ENCODE data around the gene RAPGEFL1.
"Not testable (repeated sequence)": the region's sequence is repeated elsewhere in the genome, so short reads cannot be mapped to it uniquely, and the experiment has no call there.

Gene RAPGEFL1

GRCh38 chr17:40213914-40214313, 36.6 kb downstream of the RAPGEFL1 start:
- H3K9me3 ChIP-seq (ENCODE audit: control insufficient read depth, insufficient read depth, low read depth, low read length): not testable (repeated sequence)

GRCh38 chr17:40218006-40218739, 40.9 kb downstream of the RAPGEFL1 start:
- H3K4me1 ChIP-seq (ENCODE audit: control insufficient read depth, insufficient read depth, low read length): no peaks in the 10 kb centered on the region
- H3K27ac ChIP-seq (ENCODE audit: low read depth, low read length): peak overlapping the region; percentile 59; the same call in 1 of the 2 replicates
- H3K4me3 ChIP-seq (ENCODE audit: low read depth, low read length): peak overlapping the region; percentile 74
- H3K27me3 ChIP-seq (ENCODE audit: control insufficient read depth, insufficient read depth, low read length): no peaks in the 10 kb centered on the region
- no peaks in the 10 kb centered on the region for H3K36me3 ChIP-seq (ENCODE audit: control insufficient read depth, insufficient read depth, low read length)
- H3K9ac ChIP-seq (ENCODE audit: low read length): no peak overlapping the region
- no peaks in the 10 kb centered on the region for H3K9me3 ChIP-seq (ENCODE audit: control insufficient read depth, insufficient read depth, low read depth, low read length)

More at GRCh38 chr17:40213914-40214313, 36.6 kb downstream of the RAPGEFL1 start:
- not testable (repeated sequence) for H3K4me1 ChIP-seq (ENCODE audit: control insufficient read depth, insufficient read depth, low read length); H3K4me3 ChIP-seq (ENCODE audit: low read depth, low read length); H3K36me3 ChIP-seq (ENCODE audit: control insufficient read depth, insufficient read depth, low read length); H3K27me3 ChIP-seq (ENCODE audit: control insufficient read depth, insufficient read depth, low read length); H3K27ac ChIP-seq (ENCODE audit: low read depth, low read length); H3K9ac ChIP-seq (ENCODE audit: low read length)

- no peaks in the 10 kb centered on the region for H3K4me1 ChIP-seq (ENCODE audit: control insufficient read depth, insufficient read depth, low read length)
- H3K9ac ChIP-seq (ENCODE audit: low read length): peak within 1 kb of the TSS; percentile 73
- peak within 1 kb of the TSS; percentile 74 for H3K4me3 ChIP-seq (ENCODE audit: low read depth, low read length)
- no peaks in the 10 kb centered on the region for H3K9me3 ChIP-seq (ENCODE audit: control insufficient read depth, insufficient read depth, low read depth, low read length)
- no peaks in the 10 kb centered on the region for H3K36me3 ChIP-seq (ENCODE audit: control insufficient read depth, insufficient read depth, low read length)
- H3K27me3 ChIP-seq (ENCODE audit: control insufficient read depth, insufficient read depth, low read length): no peaks in the 10 kb centered on the region
- H3K27ac ChIP-seq (ENCODE audit: low read depth, low read length): peak within 1 kb of the TSS; percentile 59
These were observed 41.7 kb downstream of the RAPGEFL1 start, which contains the start of gene WIPF2 for GRCh38 chr17:40218740-40219593. TSS of gene WIPF2 (plus strand) at chr17:40219304. CDS start at chr17:40256460, 37,156 bp downstream.

GRCh38 chr17:40219594-40220338, 42.5 kb downstream of the RAPGEFL1 start:
- Histone ChIP-seq H3K4me1 (ENCODE audit: control insufficient read depth, insufficient read depth, low read length) (no peaks in the 10 kb centered on the region; the same call in 1 of the 2 replicates), H3K9me3 (ENCODE audit: control insufficient read depth, insufficient read depth, low read depth, low read length) (no peaks in the 10 kb centered on the region), H3K36me3 (ENCODE audit: control insufficient read depth, insufficient read depth, low read length) (no peaks in the 10 kb centered on the region), H3K27ac (ENCODE audit: low read depth, low read length) (no peak overlapping the region), H3K27me3 (ENCODE audit: control insufficient read depth, insufficient read depth, low read length) (no peaks in the 10 kb centered on the region), H3K4me3 (ENCODE audit: low read depth, low read length) (peak overlapping the region; percentile 74), H3K9ac (ENCODE audit: low read length) (peak overlapping the region; percentile 73)

- H3K27ac ChIP-seq (ENCODE audit: low read depth, low read length): no peak overlapping the region
- no peaks in the 10 kb centered on the region for H3K36me3 ChIP-seq (ENCODE audit: control insufficient read depth, insufficient read depth, low read length)
- no peaks in the 10 kb centered on the region for H3K27me3 ChIP-seq (ENCODE audit: control insufficient read depth, insufficient read depth, low read length)
- H3K9ac ChIP-seq (ENCODE audit: low read length): no peak overlapping the region
- no peaks in the 10 kb centered on the region; the same call in 1 of the 2 replicates for H3K4me1 ChIP-seq (ENCODE audit: control insufficient read depth, insufficient read depth, low read length)
- no peak overlapping the region for H3K4me3 ChIP-seq (ENCODE audit: low read depth, low read length)
- no peaks in the 10 kb centered on the region for H3K9me3 ChIP-seq (ENCODE audit: control insufficient read depth, insufficient read depth, low read depth, low read length)
These were observed 47.7 kb downstream of the RAPGEFL1 start for GRCh38 chr17:40224718-40225550.

- not testable (repeated sequence) for H3K27ac ChIP-seq (ENCODE audit: low read depth, low read length); H3K9me3 ChIP-seq (ENCODE audit: control insufficient read depth, insufficient read depth, low read depth, low read length); H3K4me1 ChIP-seq (ENCODE audit: control insufficient read depth, insufficient read depth, low read length); H3K9ac ChIP-seq (ENCODE audit: low read length); H3K36me3 ChIP-seq (ENCODE audit: control insufficient read depth, insufficient read depth, low read length); H3K4me3 ChIP-seq (ENCODE audit: low read depth, low read length); H3K27me3 ChIP-seq (ENCODE audit: control insufficient read depth, insufficient read depth, low read length)
These were observed 51.9 kb downstream of the RAPGEFL1 start for GRCh38 chr17:40229146-40229545.

- H3K4me3 ChIP-seq (ENCODE audit: low read depth, low read length): no peak overlapping the region
- no peaks in the 10 kb centered on the region for H3K9me3 ChIP-seq (ENCODE audit: control insufficient read depth, insufficient read depth, low read depth, low read length)
- H3K4me1 ChIP-seq (ENCODE audit: control insufficient read depth, insufficient read depth, low read length): no peaks in the 10 kb centered on the region
- no peaks in the 10 kb centered on the region for H3K27me3 ChIP-seq (ENCODE audit: control insufficient read depth, insufficient read depth, low read length)
- H3K36me3 ChIP-seq (ENCODE audit: control insufficient read depth, insufficient read depth, low read length): peaks cover 10% of the 10 kb centered on the region; the same call in 1 of the 2 replicates
- no peak overlapping the region for H3K27ac ChIP-seq (ENCODE audit: low read depth, low read length)
- H3K9ac ChIP-seq (ENCODE audit: low read length): no peak overlapping the region
These were observed 53.4 kb downstream of the RAPGEFL1 start for GRCh38 chr17:40230670-40231069.

GRCh38 chr17:40231928-40232327, 54.7 kb downstream of the RAPGEFL1 start:
- H3K9me3 ChIP-seq (ENCODE audit: control insufficient read depth, insufficient read depth, low read depth, low read length); H3K27ac ChIP-seq (ENCODE audit: low read depth, low read length); H3K27me3 ChIP-seq (ENCODE audit: control insufficient read depth, insufficient read depth, low read length); H3K36me3 ChIP-seq (ENCODE audit: control insufficient read depth, insufficient read depth, low read length); H3K4me1 ChIP-seq (ENCODE audit: control insufficient read depth, insufficient read depth, low read length); H3K4me3 ChIP-seq (ENCODE audit: low read depth, low read length); H3K9ac ChIP-seq (ENCODE audit: low read length): not testable (repeated sequence)

- H3K27ac ChIP-seq (ENCODE audit: low read depth, low read length): no peak overlapping the region
- H3K9ac ChIP-seq (ENCODE audit: low read length): no peak overlapping the region
These were observed 64.1 kb downstream of the RAPGEFL1 start for GRCh38 chr17:40241252-40241834.

GRCh38 chr17:40242774-40243173, 65.5 kb downstream of the RAPGEFL1 start:
- H3K27me3 ChIP-seq (ENCODE audit: control insufficient read depth, insufficient read depth, low read length): no peaks in the 10 kb centered on the region
- H3K9ac ChIP-seq (ENCODE audit: low read length): no peak overlapping the region
- H3K4me3 ChIP-seq (ENCODE audit: low read depth, low read length): no peak overlapping the region
- H3K9me3 ChIP-seq (ENCODE audit: control insufficient read depth, insufficient read depth, low read depth, low read length): no peaks in the 10 kb centered on the region
- H3K4me1 ChIP-seq (ENCODE audit: control insufficient read depth, insufficient read depth, low read length): no peaks in the 10 kb centered on the region
- H3K36me3 ChIP-seq (ENCODE audit: control insufficient read depth, insufficient read depth, low read length): no peaks in the 10 kb centered on the region
- no peak overlapping the region for H3K27ac ChIP-seq (ENCODE audit: low read depth, low read length)

More at GRCh38 chr17:40241252-40241834, 64.1 kb downstream of the RAPGEFL1 start:
- H3K4me1 ChIP-seq (ENCODE audit: control insufficient read depth, insufficient read depth, low read length): no peaks in the 10 kb centered on the region
- no peaks in the 10 kb centered on the region for H3K27me3 ChIP-seq (ENCODE audit: control insufficient read depth, insufficient read depth, low read length)
- H3K9me3 ChIP-seq (ENCODE audit: control insufficient read depth, insufficient read depth, low read depth, low read length): no peaks in the 10 kb centered on the region
- H3K4me3 ChIP-seq (ENCODE audit: low read depth, low read length): no peak overlapping the region
- no peaks in the 10 kb centered on the region for H3K36me3 ChIP-seq (ENCODE audit: control insufficient read depth, insufficient read depth, low read length)
